ENCODE data around the gene TMEM14A.
"Not testable (repeated sequence)": the region's sequence is repeated elsewhere in the genome, so short reads cannot be mapped to it uniquely, and the experiment has no call there.

Gene TMEM14A

GRCh38 chr6:52672412-52673025 is 1.6 kb downstream of the TMEM14A start:
- H3K4me3 ChIP-seq (ENCODE audit: low read depth, low read length): no peak overlapping the region
- TF ChIP-seq CTCF (conservative IDR thresholded peaks at IDR 0.05; ENCODE audit: low read depth, low read length): no peak
- DNase-seq (ENCODE audit: low read depth): no peak

DNA sequence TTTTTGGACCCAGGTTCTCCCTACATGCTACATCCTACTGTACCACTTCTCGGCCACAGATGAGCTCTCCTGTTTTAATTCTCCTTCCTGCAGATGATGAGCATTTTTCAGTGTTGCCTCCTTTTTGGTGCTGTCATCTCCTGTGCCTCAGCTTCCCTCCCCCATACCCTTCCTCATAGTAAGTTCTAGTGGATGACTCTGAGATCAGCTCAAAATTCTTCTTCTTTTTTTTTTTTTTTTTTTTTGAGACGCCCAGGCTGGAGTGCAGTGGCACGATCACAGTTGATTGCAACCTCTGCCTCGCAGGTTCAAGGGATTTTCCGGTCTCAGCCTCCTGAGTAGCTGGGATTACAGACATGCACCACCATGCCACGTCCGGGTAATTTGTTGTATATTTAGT is 3.8 kb downstream of the TMEM14A start:
- DNase-seq (ENCODE audit: low read depth): no peak
- TF ChIP-seq CTCF (conservative IDR thresholded peaks at IDR 0.05; ENCODE audit: low read depth, low read length): no peak

DNA sequence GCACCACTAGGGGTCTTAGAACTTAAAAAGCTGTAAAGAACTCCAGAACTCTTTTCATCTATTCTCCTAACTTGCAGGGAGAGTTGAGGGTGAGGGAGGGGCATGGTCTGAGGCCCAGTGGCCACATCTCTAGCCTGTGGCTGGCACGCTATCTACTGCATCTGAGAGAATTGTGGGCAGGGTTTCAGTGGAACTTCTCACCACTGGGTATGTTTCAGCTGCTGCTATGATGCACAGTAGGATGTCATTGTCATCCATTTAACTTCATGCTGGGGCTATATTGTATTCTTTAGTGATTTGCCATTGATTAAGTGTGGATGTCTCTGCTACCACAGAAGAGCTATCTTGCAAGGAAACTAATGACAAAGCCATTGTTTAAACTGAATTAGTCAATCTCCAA is 4.5 kb downstream of the TMEM14A start:
- TF ChIP-seq CTCF (conservative IDR thresholded peaks at IDR 0.05; ENCODE audit: low read depth, low read length): no peak
- no peak overlapping the region for H3K4me3 ChIP-seq (ENCODE audit: low read depth, low read length)
- DNase-seq (ENCODE audit: low read depth): no peak

More for the DNA sequence above, 3.8 kb downstream of the TMEM14A start:
- no peak overlapping the region for H3K4me3 ChIP-seq (ENCODE audit: low read depth, low read length)

DNA sequence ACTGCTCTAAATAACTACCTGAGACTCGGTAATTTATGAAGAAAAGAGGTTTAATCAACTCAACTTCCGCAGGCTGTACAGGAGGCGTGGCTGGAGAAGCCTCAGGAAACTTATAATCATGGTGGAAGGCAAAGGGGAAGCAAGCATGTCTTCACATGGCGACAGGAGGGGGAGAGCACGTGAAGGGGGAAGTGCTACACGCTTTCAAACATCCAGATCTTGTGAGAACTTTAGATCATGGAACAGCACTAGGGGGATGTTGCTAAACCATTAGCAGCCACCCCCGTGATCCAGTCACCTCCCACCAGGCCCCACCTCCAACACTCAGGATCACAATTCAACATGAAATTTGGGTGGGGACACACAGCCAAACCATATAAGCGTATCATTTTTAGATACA is 5.7 kb downstream of the TMEM14A start:
- H3K4me3 ChIP-seq (ENCODE audit: low read depth, low read length); DNase-seq (ENCODE audit: low read depth): not testable (repeated sequence)

DNA sequence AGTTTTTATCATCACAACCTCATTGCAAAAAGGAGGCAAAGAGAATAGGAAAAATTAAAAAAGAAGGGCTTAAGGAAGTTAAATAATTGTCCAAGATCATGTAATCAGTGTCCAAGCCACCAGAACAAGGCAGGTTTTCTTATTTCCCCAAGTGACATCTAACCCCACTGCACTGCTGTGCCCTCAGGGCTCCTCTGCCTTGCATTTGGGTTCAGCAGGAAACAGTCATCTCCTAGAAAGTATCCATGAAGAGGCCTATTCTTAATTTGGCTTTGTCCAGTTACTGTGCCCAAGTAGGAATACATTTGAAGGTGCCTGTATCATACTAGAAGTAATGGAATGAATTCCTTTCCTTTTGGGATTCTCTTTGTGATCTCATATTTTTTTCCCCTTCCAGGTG is 10.5 kb downstream of the TMEM14A start:
- no peak for DNase-seq (ENCODE audit: low read depth)
- no peak overlapping the region for H3K4me3 ChIP-seq (ENCODE audit: low read depth, low read length)
- no peak for TF ChIP-seq CTCF (conservative IDR thresholded peaks at IDR 0.05; ENCODE audit: low read depth, low read length)

GRCh38 chr6:52686878-52687699 is 16.2 kb downstream of the TMEM14A start:
- no peak for DNase-seq (ENCODE audit: low read depth)
- TF ChIP-seq CTCF (conservative IDR thresholded peaks at IDR 0.05; ENCODE audit: low read depth, low read length): no peak

GRCh38 chr6:52689857-52690256 is 18.9 kb downstream of the TMEM14A start:
- DNase-seq (ENCODE audit: low read depth): no peak
- TF ChIP-seq CTCF (conservative IDR thresholded peaks at IDR 0.05; ENCODE audit: low read depth, low read length): no peak
- H3K4me3 ChIP-seq (ENCODE audit: low read depth, low read length): no peak overlapping the region

More at GRCh38 chr6:52686878-52687699, 16.2 kb downstream of the TMEM14A start:
- no peak overlapping the region for H3K4me3 ChIP-seq (ENCODE audit: low read depth, low read length)

All from choroid plexus epithelial cell (primary cell).